OCI-LY7 (cell line): ENCODE results near the gene CXCL14.

Experiments used
- CTCF ChIP-seq: fragments of 200-600 bp; sonication (generic); conservative IDR thresholded peaks from 2 replicates; pipeline ENCODE4 v1.5.1; 2014; ENCODE audit warnings: mild to moderate bottlenecking, antibody characterized with exemption, low read length, moderate library complexity, mixed read lengths
- EZH2phosphoT487 ChIP-seq: fragments of 200-600 bp; sonication (generic); IDR thresholded peaks from 2 replicates; pipeline ENCODE4 v1.6.1; 2018; ENCODE audit warnings: low read depth, borderline replicate concordance, mild to moderate bottlenecking, mixed run types, antibody characterized with exemption, low read length, moderate library complexity, mixed read lengths

- TF ChIP-seq CTCF = no peak
- TF ChIP-seq EZH2phosphoT487 = no peak
These were observed 29.4 kb downstream of the CXCL14 start for GRCh38 chr5:135549413-135549812.
